Retina (tissue), 1 donor: Measurements from ENCODE around the gene MAPK6.
"Not testable (repeated sequence)": the region's sequence is repeated elsewhere in the genome, so short reads cannot be mapped to it uniquely, and the experiment has no call there.

Experiments used
- DNase-seq: peaks from one replicate; pipeline ENCODE4 v3.0.0-alpha.2; 2016

MAPK6 gene

DNA sequence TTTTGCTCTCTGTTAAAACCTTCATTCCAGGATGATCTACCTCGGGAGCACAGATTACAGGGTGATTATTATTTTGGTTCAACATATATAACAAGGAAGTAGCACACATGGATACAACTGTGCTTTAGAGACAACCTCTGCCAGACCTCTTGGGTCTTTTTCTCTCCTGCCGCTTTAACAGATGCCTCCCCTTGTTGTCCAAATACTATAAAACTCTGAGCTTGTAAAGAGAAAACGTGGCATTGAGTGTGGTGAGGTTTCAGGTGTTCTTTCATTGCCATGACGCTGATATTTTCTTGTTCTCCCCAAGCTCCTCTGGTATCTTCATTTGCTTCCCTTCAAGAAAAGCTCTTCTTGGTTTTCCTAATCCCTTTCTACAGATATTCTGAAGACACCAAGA lies 64.6 kb downstream of the MAPK6 start:
- no peak for DNase-seq

DNA sequence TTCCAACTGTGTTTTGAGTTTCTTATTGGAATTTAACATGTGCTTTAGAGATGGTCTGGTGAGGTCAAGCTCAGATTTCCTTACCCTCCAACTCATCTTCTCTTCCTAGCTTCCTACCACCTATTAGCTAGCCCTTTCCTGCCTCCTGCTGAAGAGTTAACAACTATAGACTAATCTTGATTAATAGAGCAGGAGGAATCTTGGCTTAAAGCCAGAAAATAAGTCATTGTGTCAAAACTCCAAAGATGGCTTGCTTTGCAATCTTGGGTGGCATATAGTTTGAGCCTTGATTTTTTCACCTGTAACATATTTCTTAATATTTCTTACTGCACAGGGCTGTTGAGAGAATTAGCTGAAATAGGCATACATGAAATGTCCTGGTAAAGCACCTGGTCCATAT lies 66.3 kb downstream of the MAPK6 start:
- DNase-seq = no peak

DNA sequence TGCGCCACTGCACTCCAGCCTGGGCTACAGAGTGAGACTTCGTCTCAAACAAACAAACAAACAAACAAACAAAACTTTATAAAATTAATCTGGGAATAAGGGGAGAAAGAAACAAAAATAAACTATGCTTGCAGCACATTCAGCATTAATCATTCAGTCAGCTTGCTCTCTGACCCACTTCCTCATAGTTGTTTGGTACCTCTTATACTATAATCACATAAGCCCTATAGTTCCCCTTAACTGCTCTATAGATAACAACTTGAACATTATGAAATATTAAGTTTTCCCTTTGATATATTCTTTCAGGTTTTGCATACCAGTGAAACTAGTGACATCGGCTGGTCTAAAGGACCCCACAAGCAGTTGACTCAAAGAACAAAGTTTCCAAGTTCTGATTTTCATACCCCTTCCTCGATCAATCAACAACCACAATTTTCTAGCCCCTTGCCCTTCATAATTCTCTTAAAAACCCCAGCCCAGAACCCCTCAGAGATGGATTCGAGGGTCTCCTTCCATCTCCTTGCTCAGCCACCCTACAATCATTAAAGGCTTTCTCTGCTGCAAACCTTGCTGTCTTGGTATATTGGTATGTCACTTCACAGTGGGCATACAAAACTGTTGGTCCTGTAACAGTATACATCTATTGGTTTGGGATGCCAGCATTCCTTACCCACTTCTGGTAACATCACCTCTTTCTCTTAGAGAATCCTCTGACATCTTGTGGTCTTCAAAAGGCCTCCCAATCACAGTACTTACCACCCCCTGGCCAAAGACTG lies 67.2 kb downstream of the MAPK6 start:
- no peak for DNase-seq

DNA sequence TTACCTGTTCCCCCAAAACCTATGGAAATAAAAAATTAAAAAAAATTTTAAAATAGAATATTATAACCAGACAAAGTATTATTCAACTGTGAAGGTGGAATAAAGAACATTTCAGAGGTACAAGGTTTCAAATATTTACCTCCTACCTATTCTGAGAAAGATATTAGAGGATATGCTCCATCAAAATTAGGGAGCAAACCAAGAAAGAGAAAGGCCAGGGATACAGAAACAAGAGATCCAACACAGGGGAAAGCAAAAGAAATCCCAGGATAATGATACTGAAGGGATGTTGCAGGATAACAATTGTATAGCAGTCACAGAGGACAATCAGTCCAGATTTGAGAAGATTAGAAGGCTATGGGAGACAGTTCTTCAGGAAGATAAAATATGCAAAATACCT lies 71.2 kb downstream of the MAPK6 start:
- no peak for DNase-seq

DNA sequence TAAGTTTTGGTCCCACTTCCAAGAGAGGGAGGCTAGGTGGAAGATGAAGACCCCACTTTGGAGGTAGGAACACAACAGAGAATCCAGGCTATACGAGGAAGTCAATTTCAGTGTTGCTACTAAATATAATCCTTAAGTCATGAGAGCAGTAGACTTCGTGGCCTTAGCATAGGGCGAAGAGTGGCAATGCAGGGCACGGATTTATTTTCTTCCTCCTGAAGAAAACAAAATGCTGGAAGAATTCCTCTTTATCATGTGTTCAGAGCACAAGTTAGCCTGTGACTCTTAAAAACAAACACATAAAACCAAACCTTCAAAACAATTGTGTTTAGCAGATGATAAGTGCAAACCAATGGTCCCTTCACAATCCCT lies 74.1 kb downstream of the MAPK6 start:
- no peak for DNase-seq

DNA sequence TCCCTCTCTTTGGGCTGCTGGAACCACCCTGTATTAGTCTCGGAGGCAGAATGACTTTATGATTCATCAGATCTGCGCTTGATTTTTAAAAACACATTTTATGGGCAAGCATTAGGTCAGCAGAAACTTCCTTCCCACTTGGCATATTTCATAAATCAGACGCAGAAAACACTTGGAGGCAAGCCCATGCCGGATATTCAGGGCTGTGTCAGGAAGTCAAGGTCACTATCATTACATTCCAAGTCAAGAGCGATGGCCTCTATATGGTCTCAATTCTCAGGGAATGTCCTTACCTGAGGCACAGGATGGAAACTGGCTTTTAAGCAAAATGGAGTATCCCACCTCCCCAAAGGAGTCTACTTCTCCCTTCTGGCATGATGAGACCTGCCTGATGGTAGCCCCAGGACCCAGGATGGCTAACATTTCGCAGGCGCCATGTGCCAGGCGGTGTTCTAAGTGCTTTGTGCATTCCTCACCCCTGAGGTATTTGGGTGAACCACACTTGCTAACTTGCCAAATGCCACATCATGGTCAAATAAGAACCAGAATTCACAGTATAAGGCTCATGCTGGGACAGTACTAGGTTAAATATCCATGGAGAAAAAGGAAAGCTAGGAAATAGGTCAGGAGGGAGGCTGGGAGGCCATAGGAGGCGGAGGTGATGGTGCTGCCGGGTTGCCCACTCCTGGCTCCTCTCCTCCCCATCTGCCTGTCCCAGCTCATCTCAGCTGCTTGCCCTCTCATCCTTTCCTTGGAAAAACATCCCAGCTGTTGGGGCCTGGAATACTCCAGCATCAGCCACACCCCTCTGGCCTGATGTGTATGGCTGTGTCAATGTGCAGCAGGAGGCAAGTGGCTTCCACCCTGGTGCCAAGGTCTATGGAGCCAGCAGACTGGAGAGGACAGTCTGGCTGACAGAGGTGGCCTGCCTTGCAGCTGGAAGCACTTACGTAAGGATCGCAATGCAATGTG lies 74.8 kb downstream of the MAPK6 start:
- DNase-seq = no peak

DNA sequence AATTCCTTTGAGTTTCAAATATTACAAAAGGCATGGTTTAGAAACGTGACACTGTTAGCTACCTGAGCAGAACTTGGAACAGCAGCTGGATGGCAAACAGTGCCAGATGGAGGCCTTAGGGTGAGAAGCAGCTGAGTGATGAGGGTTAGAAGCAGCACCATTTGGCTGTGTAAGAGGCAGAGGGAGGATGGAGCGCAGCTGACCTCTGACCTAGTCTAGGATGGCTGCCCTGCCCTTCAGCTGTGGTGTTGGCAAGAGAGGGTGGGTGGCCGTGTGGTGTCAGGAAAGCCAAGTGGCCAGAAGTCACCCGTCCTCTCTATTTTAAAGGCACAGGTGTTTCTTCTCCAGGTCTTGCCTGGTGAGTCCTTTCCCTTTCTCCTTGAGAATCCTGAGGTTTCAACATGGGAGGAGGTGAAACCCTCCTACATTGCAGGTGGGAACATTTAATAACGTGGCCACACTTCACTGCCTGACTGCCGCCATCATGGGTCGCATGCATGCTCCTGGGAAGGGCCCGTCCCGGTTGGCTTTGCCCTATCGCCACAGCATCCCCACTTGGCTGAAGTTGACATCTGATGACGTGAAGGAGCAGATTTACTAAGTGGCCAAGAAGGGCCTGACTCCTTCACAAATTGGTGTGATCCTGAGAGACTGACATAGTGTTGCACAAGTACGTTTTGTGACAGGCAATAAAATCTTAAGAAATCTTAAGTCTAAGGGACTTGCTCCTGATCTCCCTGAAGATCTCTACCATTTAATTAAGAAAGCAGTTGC lies 76.0 kb downstream of the MAPK6 start:
- DNase-seq = no peak

DNA sequence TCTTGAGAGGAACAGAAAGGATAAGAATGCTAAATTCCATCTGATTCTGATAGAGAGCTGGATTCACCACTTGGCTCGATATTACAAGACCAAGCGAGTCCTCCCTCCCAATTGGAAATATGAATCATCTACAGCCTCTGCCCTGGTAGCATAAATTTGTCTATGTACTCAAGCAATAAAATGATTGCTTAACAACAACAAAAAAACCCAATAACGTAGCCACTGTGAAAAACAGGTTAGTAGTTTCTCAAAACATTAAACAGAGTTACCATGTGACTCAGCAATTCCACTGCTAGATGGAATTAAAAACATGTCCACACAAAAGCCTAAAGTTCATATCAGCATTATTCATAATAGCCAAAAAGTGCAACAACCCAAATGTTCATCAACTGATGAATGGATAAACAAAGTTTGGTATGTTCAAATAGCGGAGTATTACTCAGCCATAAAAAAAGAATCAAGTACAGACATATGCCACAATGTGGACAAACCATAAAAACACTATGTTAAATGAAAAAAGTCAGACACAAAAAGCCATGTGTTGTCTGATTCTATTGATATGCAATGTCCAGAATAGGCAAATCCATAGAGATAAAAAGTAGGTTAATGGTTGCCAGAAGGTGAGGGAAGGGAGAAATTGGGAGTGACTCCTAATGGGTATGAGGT lies 76.7 kb downstream of the MAPK6 start:
- no peak for DNase-seq

DNA sequence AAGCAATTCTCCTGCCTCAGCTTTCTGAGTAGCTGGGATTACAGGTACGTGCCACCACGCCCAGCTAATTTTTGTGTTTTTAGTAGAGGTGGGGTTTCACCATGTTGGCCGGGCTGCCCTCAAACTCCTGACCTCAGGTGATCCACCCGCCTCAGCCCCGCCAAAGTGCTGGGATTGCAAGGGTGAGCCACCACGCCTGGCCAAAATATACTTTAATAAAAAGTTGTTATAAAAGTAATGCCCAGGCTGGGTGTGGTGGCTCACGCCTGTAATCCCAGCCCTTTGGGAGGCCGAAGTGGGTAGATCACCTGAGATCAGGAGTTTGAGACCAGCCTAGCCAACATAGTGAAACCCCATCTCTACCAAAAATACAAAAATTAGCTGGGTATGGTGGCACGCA lies 77.5 kb downstream of the MAPK6 start:
- DNase-seq = not testable (repeated sequence)

DNA sequence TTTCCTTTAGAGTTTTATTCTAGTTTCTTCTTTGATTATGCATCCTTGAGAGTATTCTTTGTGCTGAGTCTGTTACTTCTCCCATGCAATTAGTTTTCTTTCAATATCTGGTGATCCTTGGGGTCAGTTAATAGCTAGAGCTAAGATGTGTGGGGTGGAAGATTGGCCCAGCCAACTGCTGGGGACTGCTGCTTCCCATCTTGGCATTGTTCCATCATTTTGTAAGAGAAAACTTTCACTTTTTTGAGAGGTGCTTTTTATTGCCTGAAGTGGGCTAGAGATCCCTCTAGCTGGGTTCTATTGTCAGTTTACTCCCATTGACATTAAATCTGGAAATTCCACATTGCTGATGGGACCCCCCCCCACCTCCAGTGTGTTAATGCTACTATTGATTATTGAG lies 78.2 kb downstream of the MAPK6 start:
- DNase-seq = no peak

DNA sequence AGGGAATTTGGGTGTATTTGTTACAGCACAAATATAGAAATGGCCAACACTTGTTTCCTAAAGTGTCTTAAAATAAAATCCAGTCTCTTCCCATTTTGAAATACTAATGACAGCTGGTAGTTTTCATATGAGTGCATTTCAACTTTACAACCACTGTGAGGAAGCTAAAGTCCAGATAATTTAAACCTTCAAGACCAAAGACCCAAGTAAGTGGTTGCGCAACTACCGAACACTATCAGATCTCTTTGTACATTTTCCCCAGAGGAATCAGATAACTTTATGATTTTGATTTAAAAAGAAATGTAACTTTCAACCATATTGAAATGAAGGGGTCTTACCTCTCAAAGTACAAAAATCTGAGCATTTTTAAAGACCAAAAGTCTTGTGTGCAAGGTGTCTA lies 79.3 kb downstream of the MAPK6 start:
- no peak for DNase-seq

DNA sequence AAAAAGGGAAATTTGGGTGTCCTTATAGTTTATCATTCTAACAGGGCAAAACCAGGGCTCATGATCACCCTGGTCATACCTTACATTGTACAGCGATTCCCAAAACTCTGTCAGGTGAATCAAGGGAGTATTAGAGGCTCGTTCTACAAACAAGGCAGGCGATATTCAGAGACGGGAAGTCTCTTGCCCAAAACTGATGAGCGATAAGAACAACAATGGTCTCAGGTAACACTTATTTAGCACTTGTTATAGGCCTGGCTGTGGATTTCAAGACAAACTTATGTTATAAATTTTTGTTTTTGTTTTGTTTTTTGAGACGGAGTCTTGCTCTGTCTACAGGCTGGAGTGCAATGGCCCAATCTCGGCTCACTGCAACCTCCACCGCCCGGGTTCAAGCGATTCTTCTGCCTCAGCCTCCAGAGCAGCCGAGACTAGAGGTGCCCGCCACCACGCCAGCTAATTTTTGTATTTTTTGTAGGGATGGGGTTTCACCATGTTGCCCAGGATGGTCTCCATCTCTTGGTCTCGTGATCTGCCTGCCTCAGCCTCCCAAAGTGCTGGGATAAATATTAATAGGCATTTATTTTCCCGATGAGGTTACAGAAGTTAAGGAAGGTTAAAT lies 80.7 kb downstream of the MAPK6 start:
- DNase-seq = no peak

DNA sequence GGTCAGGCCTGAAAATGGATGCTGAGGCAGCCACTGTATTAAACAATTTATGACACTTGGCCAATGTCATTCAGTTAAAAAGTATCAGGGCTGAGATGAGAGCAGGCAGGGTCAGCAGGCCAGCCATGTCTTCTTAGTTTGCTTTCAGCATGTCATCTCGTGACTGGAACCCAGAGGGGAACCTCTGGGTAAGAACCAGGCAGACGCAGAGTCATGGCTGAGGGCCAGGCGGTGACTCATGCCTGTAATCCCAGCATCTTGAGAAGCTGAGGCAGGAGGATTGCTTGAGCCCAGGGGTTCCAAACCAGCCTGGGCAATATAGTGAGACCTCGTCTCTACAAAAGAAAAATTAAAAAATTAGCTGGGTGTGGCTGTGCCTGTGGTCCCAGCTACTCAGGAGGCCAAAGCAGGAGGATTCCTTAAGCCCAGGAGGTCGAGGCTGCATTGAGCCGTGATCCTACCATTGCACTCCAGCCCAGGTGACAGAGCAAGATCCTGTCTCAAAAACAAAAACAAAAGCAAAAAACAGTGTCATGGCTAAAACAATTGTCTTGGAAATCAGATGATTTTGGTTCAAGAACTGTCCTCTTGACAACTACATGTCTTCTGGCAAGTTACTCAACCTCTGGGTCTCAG lies 81.9 kb downstream of the MAPK6 start:
- no peak for DNase-seq

DNA sequence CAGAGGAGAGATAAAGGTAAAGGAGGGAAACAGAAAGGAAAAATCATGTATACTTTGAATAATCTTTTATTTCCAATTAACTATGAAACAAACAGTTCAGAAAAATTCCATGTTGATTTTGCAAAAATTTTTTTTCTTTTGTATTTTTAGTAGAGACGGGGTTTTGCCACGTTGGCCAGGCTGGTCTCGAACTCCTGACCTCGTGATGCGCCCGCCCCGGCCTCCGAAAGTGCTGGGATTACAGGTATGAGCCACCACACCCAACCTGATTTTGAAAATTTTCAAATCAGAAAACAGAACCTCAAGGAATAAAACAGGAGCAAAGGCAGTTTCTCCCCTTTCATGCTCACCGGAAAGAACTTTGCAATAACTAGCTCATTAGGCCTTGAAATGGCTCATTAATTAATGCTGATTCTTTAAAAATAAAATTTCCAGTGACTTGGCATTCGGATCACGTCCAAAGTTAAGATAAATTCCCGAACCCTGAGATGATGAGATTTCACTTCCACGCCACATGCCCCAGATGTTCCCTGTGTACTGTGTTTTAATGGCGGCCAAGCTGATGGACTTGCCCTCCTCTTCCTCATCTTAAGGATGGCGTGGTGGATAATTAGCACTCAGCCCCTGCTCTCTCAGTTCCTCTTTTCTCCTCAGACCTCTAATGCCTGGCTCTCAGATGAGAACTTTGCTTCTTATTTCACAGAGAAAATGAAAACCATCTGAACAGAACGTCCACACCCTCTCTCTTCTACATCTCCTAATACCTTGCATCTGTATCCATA lies 82.7 kb downstream of the MAPK6 start:
- no peak for DNase-seq

DNA sequence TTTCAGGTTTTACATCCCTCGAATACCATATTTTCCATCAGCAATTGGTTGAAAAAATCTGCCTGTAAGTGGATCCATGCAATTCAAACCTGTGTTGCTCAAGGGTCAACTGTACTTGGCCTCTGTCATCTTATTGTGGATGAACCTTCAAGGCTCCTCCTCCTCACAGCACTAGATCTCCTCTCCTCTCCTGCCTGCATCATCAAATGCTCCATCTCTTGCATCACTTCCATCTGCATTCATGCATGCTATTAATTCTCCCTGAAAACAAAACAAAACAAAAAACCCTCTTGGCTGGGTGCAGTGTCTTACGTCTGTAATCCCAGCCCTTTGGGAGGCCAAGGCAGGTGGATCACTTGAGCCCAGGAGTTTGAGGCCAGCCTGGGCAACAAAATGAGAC lies 83.4 kb downstream of the MAPK6 start:
- DNase-seq = no peak

DNA sequence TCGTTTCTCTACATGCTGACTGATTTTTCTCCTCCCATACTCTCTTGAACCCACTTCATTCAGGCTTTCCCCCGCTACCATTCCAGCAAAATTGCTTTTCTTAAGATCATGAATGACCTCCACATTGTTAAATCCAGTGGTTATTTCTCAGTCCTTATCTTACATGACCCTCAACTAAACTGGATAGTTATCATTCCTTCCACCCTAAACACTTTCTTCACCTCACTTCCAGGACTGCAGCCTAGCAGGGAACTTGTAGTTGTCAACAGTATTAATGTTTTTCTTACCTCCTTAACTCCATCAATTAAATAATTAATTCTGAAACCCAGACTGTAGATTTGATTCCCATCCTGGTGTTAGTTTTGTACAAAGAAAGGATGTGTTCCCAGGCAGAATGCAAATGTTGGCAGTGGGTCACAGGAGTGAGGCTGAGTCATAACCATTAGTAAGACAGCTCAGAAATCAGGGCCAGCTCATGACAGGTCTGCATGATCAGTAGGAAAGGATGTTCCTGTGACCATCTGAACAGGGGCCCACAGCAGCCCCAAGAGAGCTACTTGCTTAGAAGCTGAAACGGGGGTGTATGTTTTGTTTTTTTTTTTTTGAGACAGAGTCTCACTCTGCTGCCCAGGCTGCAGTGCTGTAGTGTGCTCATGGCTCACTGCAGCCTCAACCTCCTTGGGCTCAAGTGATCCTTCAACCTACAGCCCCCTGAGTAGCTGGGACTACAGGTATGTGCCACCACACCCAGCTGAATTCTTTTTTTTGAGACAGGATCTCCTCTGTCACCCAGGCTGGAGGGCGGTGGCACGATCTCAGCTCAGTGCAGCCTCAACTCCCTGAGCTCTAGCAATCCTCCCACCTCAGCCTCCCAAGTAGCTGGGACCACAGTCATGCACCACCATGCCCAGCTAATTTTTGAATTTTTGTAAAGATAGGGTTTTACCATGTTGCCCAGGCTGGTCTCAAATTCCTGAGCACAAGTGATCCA lies 84.5 kb downstream of the MAPK6 start:
- DNase-seq = no peak

DNA sequence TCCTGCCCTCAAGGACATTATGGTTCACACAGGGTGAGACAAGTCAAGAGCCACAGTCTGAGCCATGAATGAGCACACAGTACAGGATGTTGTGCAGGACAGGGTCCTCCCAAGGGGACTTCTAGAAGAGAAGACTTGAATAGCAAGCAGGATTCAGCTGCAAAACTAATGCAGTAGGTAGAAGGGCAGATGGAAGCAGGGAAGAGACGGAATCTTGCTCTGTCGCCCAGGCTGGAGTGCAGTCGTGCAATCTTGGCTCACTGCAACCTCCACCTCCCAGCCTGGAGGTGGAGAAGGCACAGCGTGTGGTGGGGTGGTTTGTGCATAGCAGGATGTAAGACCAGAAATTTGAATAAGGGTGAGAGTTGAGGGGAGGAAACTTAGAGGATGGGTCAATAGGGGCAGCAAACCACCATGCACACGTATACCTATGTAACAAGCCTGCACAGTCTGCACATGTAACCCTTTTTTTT lies 85.5 kb downstream of the MAPK6 start:
- DNase-seq = no peak

DNA sequence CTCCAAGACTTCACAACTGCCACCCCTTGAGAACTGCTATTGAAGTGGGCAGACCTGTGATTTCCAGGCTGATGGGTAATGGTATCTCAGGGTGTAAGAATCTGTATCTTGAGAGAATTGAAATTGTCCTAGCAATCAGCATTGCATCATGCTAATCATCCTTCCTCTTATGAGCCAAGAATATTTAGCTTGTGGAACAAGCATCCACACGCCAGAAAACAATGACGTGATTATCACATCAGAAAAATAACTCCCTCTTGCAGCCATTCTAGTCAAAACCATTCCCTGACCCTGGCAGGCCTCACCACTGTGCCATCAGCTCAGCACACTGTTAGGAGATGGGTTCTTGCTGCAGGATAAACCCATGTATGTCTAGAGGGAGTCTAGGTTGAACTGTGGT lies 86.8 kb downstream of the MAPK6 start:
- no peak for DNase-seq

DNA sequence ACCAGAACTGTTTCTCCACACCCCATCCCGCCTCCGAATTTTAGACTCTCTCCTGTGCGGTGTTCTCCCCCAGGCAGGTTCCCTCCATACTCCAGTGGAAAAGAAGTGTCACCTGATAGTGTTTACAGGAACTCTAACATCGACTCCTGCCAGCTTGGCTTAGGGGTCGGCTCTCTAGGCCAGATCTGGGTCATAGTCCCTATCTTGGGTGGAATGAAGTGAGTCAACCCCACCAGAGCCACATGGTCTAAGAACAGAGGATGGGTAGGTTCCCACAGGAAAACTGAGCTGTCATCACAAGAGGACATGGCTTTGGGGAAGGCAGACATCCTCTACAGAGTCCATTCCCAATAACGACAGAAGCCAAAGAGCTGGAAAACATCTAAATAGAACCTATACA lies 87.6 kb downstream of the MAPK6 start:
- DNase-seq = no peak

DNA sequence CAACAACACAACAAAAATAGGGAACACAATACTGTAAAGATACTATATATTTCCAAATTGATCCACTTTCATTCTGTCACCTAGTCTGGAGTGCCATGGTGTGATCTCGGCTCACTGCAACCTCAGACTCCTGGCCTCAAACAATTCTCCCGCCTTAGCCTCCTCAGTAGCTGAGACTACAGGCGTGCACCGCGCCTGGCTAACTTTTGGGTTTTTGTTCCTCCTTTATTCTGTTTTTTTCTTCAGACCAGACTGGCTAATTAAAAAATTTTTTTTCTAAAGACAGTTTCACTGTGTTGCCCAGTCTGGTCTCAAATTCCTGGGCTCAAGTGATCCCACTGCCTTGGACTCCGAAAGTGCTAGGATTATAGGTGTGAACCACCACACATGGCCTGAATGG lies 88.2 kb downstream of the MAPK6 start:
- DNase-seq = no peak
